ENCODE results near the gene CAP2.
"Not testable (repeated sequence)": the region's sequence is repeated elsewhere in the genome, so short reads cannot be mapped to it uniquely, and the experiment has no call there.

Gene CAP2

GRCh38 chr6:17505062-17505476 lies 111.7 kb downstream of the CAP2 start:
- Mint-ChIP-seq H3K4me3 (no peak overlapping the region), H3K9me3 (no peaks in the 10 kb centered on the region), H3K27ac (no peak overlapping the region), H3K36me3 (ENCODE audit: low read depth) (no peaks in the 10 kb centered on the region), H3K4me1 (ENCODE audit: low read depth) (no peaks in the 10 kb centered on the region), H3K27me3 (no peaks in the 10 kb centered on the region)

GRCh38 chr6:17505767-17506280 lies 112.4 kb downstream of the CAP2 start:
- Mint-ChIP-seq H3K27ac (no peak overlapping the region), H3K36me3 (ENCODE audit: low read depth) (no peaks in the 10 kb centered on the region), H3K4me1 (ENCODE audit: low read depth) (no peaks in the 10 kb centered on the region), H3K4me3 (no peak overlapping the region), H3K9me3 (no peaks in the 10 kb centered on the region), H3K27me3 (no peaks in the 10 kb centered on the region)

- H3K4me1 Mint-ChIP-seq (ENCODE audit: low read depth): no peaks in the 10 kb centered on the region
- no peak overlapping the region for H3K27ac Mint-ChIP-seq
- no peaks in the 10 kb centered on the region for H3K27me3 Mint-ChIP-seq
- H3K9me3 Mint-ChIP-seq: no peaks in the 10 kb centered on the region
- H3K36me3 Mint-ChIP-seq (ENCODE audit: low read depth): no peaks in the 10 kb centered on the region
- H3K4me3 Mint-ChIP-seq: no peak overlapping the region
Observed at GRCh38 chr6:17506531-17506930, 113.1 kb downstream of the CAP2 start.

- Mint-ChIP-seq H3K4me1 (ENCODE audit: low read depth) (no peaks in the 10 kb centered on the region), H3K4me3 (no peak overlapping the region), H3K9me3 (no peaks in the 10 kb centered on the region), H3K36me3 (ENCODE audit: low read depth) (no peaks in the 10 kb centered on the region), H3K27me3 (no peaks in the 10 kb centered on the region), H3K27ac (no peak overlapping the region)
Observed at GRCh38 chr6:17506962-17507361, 113.6 kb downstream of the CAP2 start.

- H3K27me3 Mint-ChIP-seq: peaks cover 3% of the 10 kb centered on the region
- no peak overlapping the region for H3K4me3 Mint-ChIP-seq
Observed at GRCh38 chr6:17511084-17511483, 117.7 kb downstream of the CAP2 start.

GRCh38 chr6:17511580-17511979 lies 118.2 kb downstream of the CAP2 start:
- Mint-ChIP-seq H3K4me1 (ENCODE audit: low read depth) (no peaks in the 10 kb centered on the region), H3K27me3 (peaks cover 3% of the 10 kb centered on the region), H3K36me3 (ENCODE audit: low read depth) (no peaks in the 10 kb centered on the region), H3K27ac (no peak overlapping the region), H3K9me3 (no peaks in the 10 kb centered on the region), H3K4me3 (no peak overlapping the region)

More at GRCh38 chr6:17511084-17511483, 117.7 kb downstream of the CAP2 start:
- Mint-ChIP-seq H3K9me3 (no peaks in the 10 kb centered on the region), H3K27ac (no peak overlapping the region), H3K36me3 (ENCODE audit: low read depth) (no peaks in the 10 kb centered on the region), H3K4me1 (ENCODE audit: low read depth) (no peaks in the 10 kb centered on the region)

- no peaks in the 10 kb centered on the region for H3K4me1 Mint-ChIP-seq (ENCODE audit: low read depth)
- H3K36me3 Mint-ChIP-seq (ENCODE audit: low read depth): no peaks in the 10 kb centered on the region
- H3K9me3 Mint-ChIP-seq: no peaks in the 10 kb centered on the region
- no peak overlapping the region for H3K27ac Mint-ChIP-seq
- H3K27me3 Mint-ChIP-seq: peaks cover 3% of the 10 kb centered on the region
- H3K4me3 Mint-ChIP-seq: no peak overlapping the region
Observed at GRCh38 chr6:17519120-17519519, 125.7 kb downstream of the CAP2 start.

- H3K36me3 Mint-ChIP-seq (ENCODE audit: low read depth): no peaks in the 10 kb centered on the region
- H3K4me1 Mint-ChIP-seq (ENCODE audit: low read depth): no peaks in the 10 kb centered on the region
- no peak overlapping the region for H3K27ac Mint-ChIP-seq
- no peaks in the 10 kb centered on the region for H3K9me3 Mint-ChIP-seq
- H3K4me3 Mint-ChIP-seq: no peak overlapping the region
- H3K27me3 Mint-ChIP-seq: peaks cover 3% of the 10 kb centered on the region
Observed at GRCh38 chr6:17525637-17526036, 132.2 kb downstream of the CAP2 start.

GRCh38 chr6:17527076-17527475 lies 133.7 kb downstream of the CAP2 start:
- Mint-ChIP-seq H3K27ac (no peak overlapping the region), H3K4me1 (ENCODE audit: low read depth) (no peaks in the 10 kb centered on the region), H3K36me3 (ENCODE audit: low read depth) (no peaks in the 10 kb centered on the region)

GRCh38 chr6:17530321-17530835 lies 137.0 kb downstream of the CAP2 start:
- Mint-ChIP-seq H3K36me3 (ENCODE audit: low read depth) (no peaks in the 10 kb centered on the region), H3K27me3 (peaks cover 7% of the 10 kb centered on the region), H3K27ac (peak overlapping the region; percentile 42), H3K9me3 (no peaks in the 10 kb centered on the region), H3K4me3 (no peak overlapping the region), H3K4me1 (ENCODE audit: low read depth) (no peaks in the 10 kb centered on the region)

More at GRCh38 chr6:17527076-17527475, 133.7 kb downstream of the CAP2 start:
- Mint-ChIP-seq H3K27me3 (peaks cover 7% of the 10 kb centered on the region), H3K9me3 (no peaks in the 10 kb centered on the region), H3K4me3 (no peak overlapping the region)

GRCh38 chr6:17536586-17536985 lies 143.2 kb downstream of the CAP2 start:
- Mint-ChIP-seq H3K27ac (no peak overlapping the region), H3K4me1 (ENCODE audit: low read depth) (peaks cover 8% of the 10 kb centered on the region), H3K9me3 (peaks cover 3% of the 10 kb centered on the region), H3K36me3 (ENCODE audit: low read depth) (no peaks in the 10 kb centered on the region), H3K27me3 (peaks cover 22% of the 10 kb centered on the region), H3K4me3 (no peak overlapping the region)

- H3K4me3 Mint-ChIP-seq: no peak overlapping the region
- H3K9me3 Mint-ChIP-seq: peaks cover 6% of the 10 kb centered on the region
- H3K4me1 Mint-ChIP-seq (ENCODE audit: low read depth): no peaks in the 10 kb centered on the region
Observed at GRCh38 chr6:17542243-17542642, 148.8 kb downstream of the CAP2 start.

GRCh38 chr6:17545681-17546080 lies 152.3 kb downstream of the CAP2 start:
- not testable (repeated sequence) for H3K27ac Mint-ChIP-seq; H3K36me3 Mint-ChIP-seq (ENCODE audit: low read depth); H3K4me3 Mint-ChIP-seq

More at GRCh38 chr6:17542243-17542642, 148.8 kb downstream of the CAP2 start:
- no peak overlapping the region for H3K27ac Mint-ChIP-seq
- peaks cover 25% of the 10 kb centered on the region for H3K27me3 Mint-ChIP-seq
- no peaks in the 10 kb centered on the region for H3K36me3 Mint-ChIP-seq (ENCODE audit: low read depth)

GRCh38 chr6:17551383-17551958 lies 158.1 kb downstream of the CAP2 start:
- no peaks in the 10 kb centered on the region for H3K36me3 Mint-ChIP-seq (ENCODE audit: low read depth)
- no peaks in the 10 kb centered on the region for H3K4me1 Mint-ChIP-seq (ENCODE audit: low read depth)
- no peaks in the 10 kb centered on the region for H3K9me3 Mint-ChIP-seq
- peaks cover 7% of the 10 kb centered on the region for H3K27me3 Mint-ChIP-seq
- H3K4me3 Mint-ChIP-seq: no peak overlapping the region
- H3K27ac Mint-ChIP-seq: no peak overlapping the region

More at GRCh38 chr6:17545681-17546080, 152.3 kb downstream of the CAP2 start:
- not testable (repeated sequence) for H3K9me3 Mint-ChIP-seq; H3K4me1 Mint-ChIP-seq (ENCODE audit: low read depth)
- H3K27me3 Mint-ChIP-seq: peaks cover 19% of the 10 kb centered on the region

GRCh38 chr6:17552861-17553260 lies 159.5 kb downstream of the CAP2 start:
- Mint-ChIP-seq H3K9me3 (no peaks in the 10 kb centered on the region), H3K36me3 (ENCODE audit: low read depth) (no peaks in the 10 kb centered on the region), H3K4me1 (ENCODE audit: low read depth) (no peaks in the 10 kb centered on the region)

GRCh38 chr6:17556014-17556413 lies 162.6 kb downstream of the CAP2 start:
- Mint-ChIP-seq H3K36me3 (ENCODE audit: low read depth) (no peaks in the 10 kb centered on the region), H3K9me3 (peaks cover 2% of the 10 kb centered on the region), H3K4me3 (no peak overlapping the region), H3K4me1 (ENCODE audit: low read depth) (no peaks in the 10 kb centered on the region), H3K27me3 (peaks cover 4% of the 10 kb centered on the region), H3K27ac (no peak overlapping the region)

More at GRCh38 chr6:17552861-17553260, 159.5 kb downstream of the CAP2 start:
- no peak overlapping the region for H3K27ac Mint-ChIP-seq
- no peak overlapping the region for H3K4me3 Mint-ChIP-seq
- H3K27me3 Mint-ChIP-seq: peaks cover 6% of the 10 kb centered on the region

Measured in stimulated activated naive CD8-positive, alpha-beta T cell treated with anti-CD3 and anti-CD28 coated beads, Interleukin-15, Interleukin-2, amounts not matched to agents 100 ng/mL and 50 ng/mL, for 24 hours (primary cell).